ENCODE data around the gene TMEM187.

The TMEM187 gene

DNA sequence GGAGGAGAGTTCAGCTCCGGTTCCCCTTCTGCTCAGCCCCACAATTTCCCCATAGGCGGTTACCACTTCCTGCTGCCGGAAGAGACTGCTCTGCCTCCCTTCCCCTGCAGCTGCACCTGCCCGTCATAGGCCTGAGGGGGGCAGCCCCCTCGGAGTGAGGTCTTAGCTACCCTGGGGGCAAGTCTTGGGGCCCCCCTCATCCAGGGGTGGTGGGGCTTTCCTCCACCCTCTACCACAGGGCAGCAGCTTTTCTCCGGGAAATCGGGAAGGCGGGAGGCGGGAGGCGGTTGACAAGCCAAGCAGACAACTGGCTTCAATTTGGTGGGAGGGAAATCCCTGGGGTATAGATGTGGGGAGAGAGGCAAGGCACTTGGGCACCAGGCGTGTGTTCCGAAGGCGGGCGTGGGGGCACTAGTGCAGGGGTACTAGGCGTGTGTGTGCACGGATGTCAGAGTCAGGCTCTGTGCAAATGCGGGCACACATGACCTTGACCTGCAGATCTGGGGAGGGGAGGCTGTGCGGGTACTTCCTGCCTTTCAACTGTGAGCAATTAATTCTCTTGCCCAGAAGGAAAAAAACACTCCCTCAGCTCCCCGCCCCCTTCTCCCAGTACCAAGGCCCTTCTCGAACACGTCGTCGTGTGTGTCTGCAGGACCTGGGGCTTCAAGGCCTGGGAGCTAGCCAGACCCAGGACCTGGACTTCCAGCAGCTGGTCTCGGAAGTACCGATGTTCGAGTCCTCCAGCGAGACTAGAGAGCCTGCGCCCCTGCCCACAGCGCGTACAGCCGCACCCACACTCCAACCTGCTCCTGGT is 45.5 kb upstream of the TMEM187 start:
- Histone ChIP-seq H3K27me3 (ENCODE audit: insufficient read depth, poor library complexity, severe bottlenecking) (no peaks in the 10 kb centered on the region), H3K27ac (replicated peaks) (peak overlapping the region; percentile 100), H3K4me3 (replicated peaks; ENCODE audit: insufficient read depth, low read length) (peak overlapping the region; percentile 59)
- TF ChIP-seq GABPA (IDR thresholded peaks at IDR 0.05; ENCODE audit: low read depth) (peak; percentile 61), POLR2AphosphoS5 (IDR thresholded peaks at IDR 0.05; ENCODE audit: low read depth) (peak; percentile 99), SPI1 (IDR thresholded peaks at IDR 0.05; ENCODE audit: borderline replicate concordance, low read depth) (peak; percentile 73; the same call in 1 of the 2 replicates), REST (IDR thresholded peaks at IDR 0.05; ENCODE audit: insufficient replicate concordance, low read depth) (peak; percentile 50)
- TF ChIP-seq, protein P1, sequence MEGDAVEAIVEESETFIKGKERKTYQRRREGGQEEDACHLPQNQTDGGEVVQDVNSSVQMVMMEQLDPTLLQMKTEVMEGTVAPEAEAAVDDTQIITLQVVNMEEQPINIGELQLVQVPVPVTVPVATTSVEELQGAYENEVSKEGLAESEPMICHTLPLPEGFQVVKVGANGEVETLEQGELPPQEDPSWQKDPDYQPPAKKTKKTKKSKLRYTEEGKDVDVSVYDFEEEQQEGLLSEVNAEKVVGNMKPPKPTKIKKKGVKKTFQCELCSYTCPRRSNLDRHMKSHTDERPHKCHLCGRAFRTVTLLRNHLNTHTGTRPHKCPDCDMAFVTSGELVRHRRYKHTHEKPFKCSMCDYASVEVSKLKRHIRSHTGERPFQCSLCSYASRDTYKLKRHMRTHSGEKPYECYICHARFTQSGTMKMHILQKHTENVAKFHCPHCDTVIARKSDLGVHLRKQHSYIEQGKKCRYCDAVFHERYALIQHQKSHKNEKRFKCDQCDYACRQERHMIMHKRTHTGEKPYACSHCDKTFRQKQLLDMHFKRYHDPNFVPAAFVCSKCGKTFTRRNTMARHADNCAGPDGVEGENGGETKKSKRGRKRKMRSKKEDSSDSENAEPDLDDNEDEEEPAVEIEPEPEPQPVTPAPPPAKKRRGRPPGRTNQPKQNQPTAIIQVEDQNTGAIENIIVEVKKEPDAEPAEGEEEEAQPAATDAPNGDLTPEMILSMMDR (IDR thresholded peaks at IDR 0.05; ENCODE audit: insufficient read depth, low read length) = no peak
- peak; percentile 71 to 98 for DNase-seq (ENCODE audit: low read depth in 1 of 2, low spot score in 1 of 2)

DNA sequence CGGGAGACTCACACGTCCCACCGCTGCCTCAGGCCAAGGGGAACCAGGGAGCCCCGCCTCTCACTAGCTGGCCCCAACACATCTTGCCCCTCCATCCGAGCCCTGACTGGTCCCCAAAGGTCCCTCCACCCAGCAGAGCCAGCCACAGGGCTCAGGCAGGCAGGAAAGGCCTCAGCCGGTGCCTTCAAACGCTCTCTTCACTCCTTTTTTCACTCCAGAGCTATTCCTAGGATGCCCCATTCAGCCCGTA is 45.0 kb upstream of the TMEM187 start:
- Histone ChIP-seq H3K4me3 (replicated peaks; ENCODE audit: insufficient read depth, low read length) (peak overlapping the region; percentile 44), H3K27me3 (ENCODE audit: insufficient read depth, poor library complexity, severe bottlenecking) (no peaks in the 10 kb centered on the region), H3K27ac (replicated peaks) (peak overlapping the region; percentile 100)
- DNase-seq (ENCODE audit: low read depth in 1 of 2, low spot score in 1 of 2) = no peak
- TF ChIP-seq, protein P1 (IDR thresholded peaks at IDR 0.05; ENCODE audit: insufficient read depth, low read length) = no peak
- TF ChIP-seq SPI1 (IDR thresholded peaks at IDR 0.05; ENCODE audit: borderline replicate concordance, low read depth) (no peak), REST (IDR thresholded peaks at IDR 0.05; ENCODE audit: insufficient replicate concordance, low read depth) (no peak), GABPA (IDR thresholded peaks at IDR 0.05; ENCODE audit: low read depth) (no peak), POLR2AphosphoS5 (IDR thresholded peaks at IDR 0.05; ENCODE audit: low read depth) (no peak)

DNA sequence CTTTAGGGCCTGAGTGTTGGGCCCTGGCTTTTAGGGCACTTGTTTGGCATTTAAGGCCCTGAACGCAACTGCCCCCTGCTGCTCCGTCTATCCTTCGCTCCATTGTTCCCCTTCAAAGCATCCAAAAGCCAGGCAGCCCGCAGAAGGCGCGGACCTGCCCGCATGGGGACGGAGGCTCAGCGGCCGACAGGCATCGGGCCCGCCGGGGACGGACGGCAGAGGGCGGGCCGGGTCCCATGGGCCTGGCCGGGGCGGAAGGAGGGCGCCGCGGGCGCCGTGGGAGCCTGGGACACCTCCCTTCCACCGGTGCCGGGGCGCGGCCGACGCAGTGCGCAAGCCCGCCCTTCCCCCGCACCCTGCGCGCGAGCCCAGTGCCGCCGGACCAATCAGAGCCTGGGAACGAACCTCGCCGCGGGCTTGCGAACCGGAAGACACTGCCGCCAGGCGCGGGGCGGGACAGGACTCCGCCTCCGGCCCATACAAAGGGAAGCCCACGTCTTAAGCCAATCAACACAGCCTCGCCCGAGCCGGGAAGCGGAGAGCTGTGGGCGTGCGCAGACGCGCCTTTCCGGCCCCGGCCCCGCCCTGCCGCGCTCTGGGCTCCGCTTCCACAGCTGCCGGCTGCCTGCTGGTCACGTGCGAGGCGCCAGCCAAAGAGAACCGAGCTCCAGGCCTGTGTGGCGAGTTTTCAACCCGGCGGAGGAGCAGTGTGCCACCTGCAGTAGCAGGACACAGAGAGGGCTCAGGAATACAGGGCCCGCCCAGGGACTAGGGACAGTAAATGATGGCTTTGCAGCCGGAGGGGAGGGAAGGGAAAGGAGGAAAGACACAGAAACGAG is 44.4 kb upstream of the TMEM187 start:
- peak overlapping the region; percentile 100 for H3K27ac ChIP-seq (replicated peaks)
- no peaks in the 10 kb centered on the region for H3K27me3 ChIP-seq (ENCODE audit: insufficient read depth, poor library complexity, severe bottlenecking)
- DNase-seq (ENCODE audit: low read depth in 1 of 2, low spot score in 1 of 2) = peak; percentile 88 to 93
- TF ChIP-seq REST (IDR thresholded peaks at IDR 0.05; ENCODE audit: insufficient replicate concordance, low read depth) (no peak), POLR2AphosphoS5 (IDR thresholded peaks at IDR 0.05; ENCODE audit: low read depth) (peak; percentile 66)
- peak overlapping the region; percentile 44 for H3K4me3 ChIP-seq (replicated peaks; ENCODE audit: insufficient read depth, low read length)

All from HL-60 (cell line).